ENCODE data around the gene TMEM158.

Gene TMEM158

GRCh38 chr3:45198264-45199260 lies 27.5 kb downstream of the TMEM158 start:
- no peak for DNase-seq

- no peak for DNase-seq
These were observed 31.3 kb downstream of the TMEM158 start for GRCh38 chr3:45194791-45195190.

- DNase-seq: no peak
These were observed 34.1 kb downstream of the TMEM158 start for GRCh38 chr3:45191924-45192417.

- no peak for DNase-seq
These were observed 34.7 kb downstream of the TMEM158 start for GRCh38 chr3:45191424-45191823.

- no peak for DNase-seq
These were observed 37.1 kb downstream of the TMEM158 start for GRCh38 chr3:45188719-45189659.

- DNase-seq: no peak
These were observed 38.4 kb downstream of the TMEM158 start for GRCh38 chr3:45187694-45188141.

- no peak for DNase-seq
These were observed 39.2 kb downstream of the TMEM158 start for GRCh38 chr3:45186871-45187270.

- DNase-seq: no peak
These were observed 40.6 kb downstream of the TMEM158 start for GRCh38 chr3:45185461-45185860.

GRCh38 chr3:45185052-45185451 lies 41.0 kb downstream of the TMEM158 start:
- DNase-seq: no peak

GRCh38 chr3:45183872-45184262 lies 42.2 kb downstream of the TMEM158 start:
- DNase-seq: no peak

- DNase-seq: no peak
These were observed 42.9 kb downstream of the TMEM158 start for GRCh38 chr3:45182915-45183871.

- DNase-seq: no peak
These were observed 44.6 kb downstream of the TMEM158 start for GRCh38 chr3:45181496-45181895.

GRCh38 chr3:45180899-45181298 lies 45.2 kb downstream of the TMEM158 start:
- DNase-seq: no peak

GRCh38 chr3:45180051-45180450 lies 46.0 kb downstream of the TMEM158 start:
- no peak for DNase-seq

GRCh38 chr3:45179163-45179562 lies 46.9 kb downstream of the TMEM158 start:
- DNase-seq: no peak

- no peak for DNase-seq
These were observed 47.7 kb downstream of the TMEM158 start for GRCh38 chr3:45178183-45179023.

- no peak for DNase-seq
These were observed 49.2 kb downstream of the TMEM158 start for GRCh38 chr3:45176912-45177311.
